ES-I3 (cell line): ENCODE data around the gene ANXA4.
"Not testable (repeated sequence)": the region's sequence is repeated elsewhere in the genome, so short reads cannot be mapped to it uniquely, and the experiment has no call there.

Experiments
- H3K36me3 ChIP-seq: 2 replicates; pipeline ENCODE4 v1.6.1; 2013; ENCODE audit warnings: mild to moderate bottlenecking, low read length, control low read depth, moderate library complexity; ENCODE audit not compliant: insufficient read depth
- H3K4me1 ChIP-seq: 2 replicates; pipeline ENCODE4 v1.6.1; 2013; ENCODE audit warnings: mild to moderate bottlenecking, control low read depth, low read length; ENCODE audit not compliant: insufficient read depth
- H3K9ac ChIP-seq: 2 replicates; pipeline ENCODE4 v1.6.1; 2013; ENCODE audit warnings: low read depth, mild to moderate bottlenecking, low read length, moderate library complexity
- H3K9me3 ChIP-seq: 2 replicates; pipeline ENCODE4 v1.6.1; 2013; ENCODE audit warnings: mild to moderate bottlenecking, low read length, moderate library complexity; ENCODE audit not compliant: control insufficient read depth, insufficient read depth

The ANXA4 gene

DNA sequence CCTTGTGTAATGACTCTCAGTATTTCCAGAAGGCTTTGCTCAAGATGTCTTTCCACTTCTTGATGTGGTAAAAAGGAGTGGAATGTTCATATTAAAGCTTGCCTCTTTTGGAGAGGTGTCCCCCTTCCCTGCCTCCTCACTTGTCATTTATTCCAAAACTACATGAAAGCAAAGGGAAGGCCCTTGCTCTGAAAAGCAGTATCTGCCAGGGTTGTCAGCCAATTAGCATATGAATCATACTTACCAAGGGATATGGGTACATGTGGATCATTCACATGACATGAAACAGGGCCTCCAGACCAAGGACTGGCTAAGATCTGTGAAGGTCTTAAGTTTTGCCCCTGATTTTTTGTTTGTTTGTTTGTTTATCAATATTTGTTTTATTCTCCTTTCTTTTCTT is 31.3 kb downstream of the ANXA4 start:
- no peak overlapping the region for H3K9ac ChIP-seq
- H3K36me3 ChIP-seq: no peaks in the 10 kb centered on the region
- H3K9me3 ChIP-seq: no peaks in the 10 kb centered on the region
- H3K4me1 ChIP-seq: peaks cover 31% of the 10 kb centered on the region

- not testable (repeated sequence) for H3K9me3 ChIP-seq, H3K9ac ChIP-seq, H3K36me3 ChIP-seq
- peaks cover 31% of the 10 kb centered on the region for H3K4me1 ChIP-seq
These were observed 32.5 kb downstream of the ANXA4 start for GRCh38 chr2:69774258-69774983.

DNA sequence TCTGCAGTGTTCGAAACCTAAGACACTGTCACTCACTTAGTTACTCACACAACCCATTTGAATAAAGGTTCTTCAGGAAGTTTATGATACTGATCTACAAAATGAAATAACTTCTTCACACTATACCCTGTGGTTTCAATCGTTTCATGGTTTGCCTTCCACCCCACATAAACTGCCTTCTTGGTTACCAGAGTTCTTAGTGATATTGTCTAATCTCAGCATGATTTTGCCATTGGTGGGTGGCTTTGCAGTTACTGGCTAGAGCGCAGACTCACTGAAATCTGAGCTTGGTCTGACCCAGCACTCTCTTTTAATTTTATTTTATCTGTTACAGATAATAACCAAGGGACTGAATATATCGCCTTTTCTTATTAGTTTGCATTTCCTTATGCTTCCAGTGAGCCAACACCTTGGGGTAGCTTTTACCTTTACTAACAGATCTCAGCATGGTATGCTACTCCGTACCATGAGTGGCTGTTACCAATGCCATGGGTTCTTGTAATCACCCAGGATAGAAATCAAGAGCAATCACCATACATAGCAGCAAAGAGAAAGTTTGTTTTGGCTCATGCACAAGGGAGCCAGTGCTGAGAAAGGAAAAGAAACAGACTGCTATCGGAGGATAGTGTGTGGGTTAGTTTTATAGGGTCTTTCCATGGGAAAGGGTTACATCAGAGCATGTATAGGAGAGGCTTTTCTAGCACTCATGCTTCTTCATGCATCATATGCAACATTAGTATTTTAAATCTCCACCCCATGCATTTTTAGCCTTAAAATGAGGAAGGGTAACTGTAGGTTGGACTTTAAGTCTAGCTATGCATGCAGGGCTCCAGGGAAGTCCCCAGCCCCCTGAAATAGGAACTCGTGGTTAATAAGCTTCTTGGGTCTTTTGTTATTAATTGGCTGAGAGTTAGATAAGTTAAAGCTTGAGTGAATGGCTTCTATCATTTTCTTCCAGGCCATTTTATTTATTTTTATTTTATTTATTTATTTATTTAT is 33.3 kb downstream of the ANXA4 start:
- Histone ChIP-seq H3K9me3 (no peaks in the 10 kb centered on the region), H3K9ac (no peak overlapping the region), H3K4me1 (peaks cover 26% of the 10 kb centered on the region), H3K36me3 (no peaks in the 10 kb centered on the region)

GRCh38 chr2:69776886-69777785 is 35.2 kb downstream of the ANXA4 start:
- no peak overlapping the region for H3K9ac ChIP-seq
- H3K36me3 ChIP-seq: no peaks in the 10 kb centered on the region
- H3K4me1 ChIP-seq: peaks cover 27% of the 10 kb centered on the region
- H3K9me3 ChIP-seq: no peaks in the 10 kb centered on the region

DNA sequence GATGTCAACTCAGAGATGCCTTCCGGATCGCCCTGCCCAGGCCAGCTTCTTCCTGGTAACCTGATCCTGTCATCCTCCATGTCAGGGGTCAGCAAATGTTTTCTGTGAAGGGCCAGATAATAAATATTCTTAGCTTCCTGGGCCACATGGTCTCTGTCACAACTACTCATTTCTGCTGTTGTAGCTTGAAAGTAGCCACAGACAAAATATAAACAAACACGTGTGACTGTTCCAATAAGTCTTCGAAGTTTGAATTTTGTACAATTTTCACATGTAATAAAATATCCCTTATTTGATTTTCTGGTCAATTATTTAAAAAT is 35.8 kb downstream of the ANXA4 start:
- no peak overlapping the region for H3K9ac ChIP-seq
- H3K4me1 ChIP-seq: peaks cover 28% of the 10 kb centered on the region
- no peaks in the 10 kb centered on the region for H3K36me3 ChIP-seq
- H3K9me3 ChIP-seq: no peaks in the 10 kb centered on the region

GRCh38 chr2:69779258-69780001 is 37.5 kb downstream of the ANXA4 start:
- H3K4me1 ChIP-seq: peaks cover 28% of the 10 kb centered on the region

DNA sequence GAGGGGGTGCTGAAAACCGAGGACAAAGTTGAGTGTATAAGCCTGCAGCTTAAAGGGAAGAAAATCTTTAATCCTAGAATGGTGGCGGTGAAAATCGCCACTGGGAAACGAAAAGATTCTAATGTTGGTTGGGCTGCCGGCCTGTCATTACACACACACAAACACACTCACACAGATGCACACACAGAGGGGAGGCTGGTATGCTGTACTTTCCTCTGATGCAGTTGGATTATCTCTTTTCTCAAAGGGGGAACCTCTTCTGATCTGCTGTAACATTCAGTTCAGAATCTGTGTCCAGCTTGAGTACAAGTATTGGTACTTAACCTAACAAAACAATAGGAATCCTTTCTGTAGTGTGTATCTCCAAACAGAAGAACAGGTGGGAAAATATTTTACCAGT is 39.0 kb downstream of the ANXA4 start:
- H3K9ac ChIP-seq: no peak overlapping the region
- H3K36me3 ChIP-seq: no peaks in the 10 kb centered on the region
- no peaks in the 10 kb centered on the region for H3K9me3 ChIP-seq
- peaks cover 22% of the 10 kb centered on the region for H3K4me1 ChIP-seq

More at GRCh38 chr2:69779258-69780001, 37.5 kb downstream of the ANXA4 start:
- Histone ChIP-seq H3K9me3 (no peaks in the 10 kb centered on the region), H3K9ac (no peak overlapping the region), H3K36me3 (no peaks in the 10 kb centered on the region)

GRCh38 chr2:69781321-69782248 is 39.7 kb downstream of the ANXA4 start:
- H3K4me1 ChIP-seq: peaks cover 22% of the 10 kb centered on the region
- no peak overlapping the region for H3K9ac ChIP-seq
- H3K36me3 ChIP-seq: no peaks in the 10 kb centered on the region
- H3K9me3 ChIP-seq: no peaks in the 10 kb centered on the region

GRCh38 chr2:69784228-69784627 is 42.3 kb downstream of the ANXA4 start:
- H3K9ac ChIP-seq: no peak overlapping the region
- H3K9me3 ChIP-seq: no peaks in the 10 kb centered on the region
- H3K4me1 ChIP-seq: peaks cover 18% of the 10 kb centered on the region
- H3K36me3 ChIP-seq: no peaks in the 10 kb centered on the region

DNA sequence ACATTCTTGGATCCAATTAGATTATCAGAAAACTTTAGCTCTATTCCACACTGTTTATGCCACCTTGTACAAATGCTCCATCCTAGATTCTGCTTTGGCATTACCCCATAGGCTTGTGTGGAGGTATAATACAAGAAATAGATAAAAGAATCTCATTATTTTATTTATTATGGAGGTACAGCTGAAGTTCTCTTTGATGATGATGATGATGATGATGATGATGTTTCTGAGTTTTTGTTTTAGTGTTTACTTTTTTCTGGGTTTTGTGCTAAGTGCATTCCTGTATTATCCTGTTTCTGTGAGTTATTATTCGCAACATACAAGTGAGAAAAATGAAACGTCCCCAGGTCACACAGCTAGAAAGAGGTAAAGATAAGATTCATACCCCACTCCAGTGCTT is 43.4 kb downstream of the ANXA4 start:
- Histone ChIP-seq H3K9ac (no peak overlapping the region), H3K9me3 (no peaks in the 10 kb centered on the region), H3K36me3 (no peaks in the 10 kb centered on the region), H3K4me1 (peaks cover 30% of the 10 kb centered on the region)

GRCh38 chr2:69786052-69786560 is 44.2 kb downstream of the ANXA4 start:
- H3K36me3 ChIP-seq: no peaks in the 10 kb centered on the region
- peaks cover 30% of the 10 kb centered on the region for H3K4me1 ChIP-seq
- H3K9ac ChIP-seq: no peak overlapping the region
- no peaks in the 10 kb centered on the region for H3K9me3 ChIP-seq

DNA sequence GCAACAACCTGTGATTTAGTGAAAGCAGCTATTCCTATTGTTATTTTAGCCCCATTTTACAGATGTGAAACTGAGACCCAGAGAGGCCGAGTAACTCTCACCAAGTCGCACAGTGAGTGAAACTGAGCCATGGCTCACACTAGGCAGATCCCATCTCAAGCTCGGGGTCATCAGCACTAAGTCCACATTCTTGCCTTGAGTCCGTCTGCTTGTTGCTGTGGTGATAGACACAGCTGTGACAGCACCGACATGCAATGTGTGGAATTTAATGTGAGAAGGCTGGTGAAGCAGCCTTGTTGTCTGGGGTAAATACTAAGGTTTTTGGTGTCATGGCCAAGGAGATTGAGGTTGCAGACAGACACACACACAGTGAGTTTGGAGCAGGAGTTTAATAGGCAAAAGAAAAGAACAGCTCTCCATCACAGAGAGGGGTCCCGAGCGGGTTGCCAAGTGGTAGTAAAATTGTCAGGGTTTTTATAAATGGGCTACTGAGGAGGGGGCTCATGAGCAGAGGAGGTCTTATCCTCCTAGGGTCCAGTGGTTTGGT is 47.3 kb downstream of the ANXA4 start:
- no peaks in the 10 kb centered on the region for H3K36me3 ChIP-seq
- H3K9me3 ChIP-seq: no peaks in the 10 kb centered on the region
- no peak overlapping the region for H3K9ac ChIP-seq
- H3K4me1 ChIP-seq: peaks cover 17% of the 10 kb centered on the region; the same call in 1 of the 2 replicates
